DND-41 (cell line): ENCODE results near the gene ATXN1L.

Experiments
- CTCF ChIP-seq: IDR thresholded peaks from 2 replicates; pipeline ENCODE4 v1.5.1; 2012; ENCODE audit warnings: borderline replicate concordance, low read length, moderate library complexity, mild to moderate bottlenecking; ENCODE audit not compliant: poor library complexity, severe bottlenecking; ENCODE audit errors: extremely low read depth
- EZH2 ChIP-seq: IDR thresholded peaks from 3 replicates; pipeline ENCODE4 v1.6.1; 2012; ENCODE audit warnings: borderline replicate concordance, low read depth, mild to moderate bottlenecking, moderate library complexity, low read length, inconsistent platforms; ENCODE audit not compliant: severe bottlenecking

- no peak for TF ChIP-seq CTCF
- no peak for TF ChIP-seq EZH2
Observed at GRCh38 chr16:71848622-71849021, 2.8 kb downstream of the ATXN1L start.
